Activated CD8-positive, alpha-beta T cell treated with anti-CD3 and anti-CD28 coated beads for 36 hours (primary cell): ENCODE data around the gene RASL10B. TPM values are rescaled to one million over a fixed set of nuclear protein-coding genes. Genes with fewer than 3 reads are reported as not detected.

Experiments used
- ATAC-seq: fragments of 200-7000 bp; cut with Tn5 transposase; one replicate; pipeline ENCODE4 v1.10.0; 2021; ENCODE audit warnings: mild to moderate bottlenecking, moderate library complexity
- CTCF ChIA-PET: fragments of 350-600 bp; sonication (Branson Sonifier 250); formaldehyde crosslinking; loops from one replicate; lab custom pipeline; 2021; ENCODE audit warnings: antibody characterized with exemption; lab: Charles Lee
- POLR2A ChIA-PET: fragments of 350-600 bp; sonication (Branson Sonifier 250); formaldehyde crosslinking; loops from one replicate; lab custom pipeline; 2021; ENCODE audit warnings: antibody characterized with exemption; lab: Charles Lee
- DNase-seq: peaks from one replicate; pipeline ENCODE4 v3.0.0-alpha.2; 2020
- H3K27ac Mint-ChIP-seq: one replicate; pipeline ENCODE4 v1.8.0; 2021; ENCODE audit warnings: mild to moderate bottlenecking, mixed read lengths
- H3K27me3 Mint-ChIP-seq: one replicate; pipeline ENCODE4 v1.8.0; 2021; ENCODE audit warnings: mixed read lengths
- H3K36me3 Mint-ChIP-seq: one replicate; pipeline ENCODE4 v1.8.0; 2021; ENCODE audit warnings: low read depth, mixed read lengths
- H3K4me1 Mint-ChIP-seq: one replicate; pipeline ENCODE4 v1.8.0; 2021; ENCODE audit warnings: low read depth, mixed read lengths
- H3K4me3 Mint-ChIP-seq: one replicate; pipeline ENCODE4 v1.8.0; 2021; ENCODE audit warnings: mild to moderate bottlenecking, moderate library complexity, mixed read lengths
- H3K9me3 Mint-ChIP-seq: one replicate; pipeline ENCODE4 v1.8.0; 2021; ENCODE audit warnings: mixed read lengths
- CTCF ChIP-seq: fragments of 200-600 bp; IDR thresholded peaks from one replicate; pipeline ENCODE4 v1.8.0; 2022; ENCODE audit warnings: antibody characterized with exemption, mild to moderate bottlenecking
- intact Hi-C: fragments of 100-400 bp; cut with micrococcal nuclease; formaldehyde crosslinking; loops from one replicate; pipeline ENCODE4 v1.10.0; 2022
- total RNA-seq, 2 experiments: library from RNA; stranded (reverse); gene quantifications; one replicate each; pipeline ENCODE4 v1.2.3, GENCODE V29; 2021

RASL10B gene
- total RNA-seq, 2 experiments from 2014 or later = 1.9 to 2.3 TPM

- Mint-ChIP-seq H3K4me3 (no peak within 1 kb of the TSS), H3K4me1 (peaks cover 24% of the 10 kb centered on the region), H3K36me3 (no peaks in the 10 kb centered on the region), H3K27me3 (peaks cover 31% of the 10 kb centered on the region), H3K9me3 (no peaks in the 10 kb centered on the region), H3K27ac (no peak within 1 kb of the TSS)
- POLR2A ChIA-PET = no interaction called here
- TF ChIP-seq CTCF = no peak
- no peak for ATAC-seq
- intact Hi-C loops = no loop called here
- CTCF ChIA-PET = interaction anchor here (1.3 to 2.5 kb wide), 2 partner anchors 11 to 140 kb away, joined by 3 to 14 read pairs; no protein-coding TSS in a partner anchor
- DNase-seq = no peak
These were observed 21.7 kb downstream of the RASL10B start, which contains the start of gene GAS2L2 for GRCh38 chr17:35752945-35753764. Gene GAS2L2 (minus strand): TSS chr17:35753239. CDS start chr17:35752850, 389 bp downstream.

- no peak overlapping the region for H3K4me3 Mint-ChIP-seq
- ChIA-PET POLR2A (interaction anchor here (1.2 kb wide), 2 partner anchors 9 to 51 kb away, joined by 3 to 4 read pairs; partner anchors contain the start of gene TAF15), CTCF (interaction anchor here (0.8 to 7.0 kb wide), 4 partner anchors 10 to 51 kb away, joined by 3 to 36 read pairs (median 6); partner anchors contain the start of gene TAF15)
- no peaks in the 10 kb centered on the region for H3K9me3 Mint-ChIP-seq
- ATAC-seq (no peak), DNase-seq (no peak)
- intact Hi-C loops = no loop called here
- no peaks in the 10 kb centered on the region for H3K36me3 Mint-ChIP-seq
- TF ChIP-seq CTCF = no peak
- H3K27me3 Mint-ChIP-seq = peaks cover 2% of the 10 kb centered on the region
- no peak overlapping the region for H3K27ac Mint-ChIP-seq
- H3K4me1 Mint-ChIP-seq = no peaks in the 10 kb centered on the region
These were observed 25.8 kb downstream of the RASL10B start for GRCh38 chr17:35757243-35757642.

GRCh38 chr17:35760587-35760986 is 29.1 kb downstream of the RASL10B start, which contains the start of gene C17orf50:
Gene C17orf50 (plus strand): TSS chr17:35760887. CDS start chr17:35760942, 55 bp downstream.
- ChIA-PET CTCF (interaction anchor here (1.8 to 7.0 kb wide), 4 partner anchors 13 to 48 kb away, joined by 4 to 36 read pairs (median 12); partner anchors contain the start of gene TAF15), POLR2A (interaction anchor here (1.9 kb wide), 2 partner anchors 48 kb away, joined by 4 to 6 read pairs; partner anchors contain the start of gene TAF15)
- Mint-ChIP-seq H3K27me3 (no peaks in the 10 kb centered on the region), H3K9me3 (no peaks in the 10 kb centered on the region), H3K4me3 (no peak within 1 kb of the TSS), H3K4me1 (peaks cover 10% of the 10 kb centered on the region), H3K36me3 (no peaks in the 10 kb centered on the region), H3K27ac (no peak within 1 kb of the TSS)
- no peak for DNase-seq
- TF ChIP-seq CTCF = no peak
- ATAC-seq = no peak
- intact Hi-C loops = no loop called here

GRCh38 chr17:35761601-35762000 is 30.2 kb downstream of the RASL10B start:
- Mint-ChIP-seq H3K36me3 (no peaks in the 10 kb centered on the region), H3K4me1 (peaks cover 10% of the 10 kb centered on the region), H3K9me3 (no peaks in the 10 kb centered on the region), H3K4me3 (no peak overlapping the region), H3K27ac (no peak overlapping the region), H3K27me3 (no peaks in the 10 kb centered on the region)
- CTCF ChIA-PET = interaction anchor here (0.6 to 7.0 kb wide), 9 partner anchors 14 to 475 kb away, joined by 3 to 104 read pairs (median 12); partner anchors contain the start of genes MMP28 and TAF15
- no peak for DNase-seq
- intact Hi-C loops = no loop called here
- POLR2A ChIA-PET = interaction anchor here (1.9 kb wide), 1 partner anchor 47 kb away, joined by 6 read pairs; the partner anchor contains the start of gene TAF15
- no peak for ATAC-seq
- no peak for TF ChIP-seq CTCF
